Measurements from ENCODE around the gene DBX1. TPM values are rescaled to one million over a fixed set of nuclear protein-coding genes. Genes with fewer than 3 reads are reported as not detected.

The DBX1 gene
- total RNA-seq, 4 donors from 2014 or later = not detected

DNA sequence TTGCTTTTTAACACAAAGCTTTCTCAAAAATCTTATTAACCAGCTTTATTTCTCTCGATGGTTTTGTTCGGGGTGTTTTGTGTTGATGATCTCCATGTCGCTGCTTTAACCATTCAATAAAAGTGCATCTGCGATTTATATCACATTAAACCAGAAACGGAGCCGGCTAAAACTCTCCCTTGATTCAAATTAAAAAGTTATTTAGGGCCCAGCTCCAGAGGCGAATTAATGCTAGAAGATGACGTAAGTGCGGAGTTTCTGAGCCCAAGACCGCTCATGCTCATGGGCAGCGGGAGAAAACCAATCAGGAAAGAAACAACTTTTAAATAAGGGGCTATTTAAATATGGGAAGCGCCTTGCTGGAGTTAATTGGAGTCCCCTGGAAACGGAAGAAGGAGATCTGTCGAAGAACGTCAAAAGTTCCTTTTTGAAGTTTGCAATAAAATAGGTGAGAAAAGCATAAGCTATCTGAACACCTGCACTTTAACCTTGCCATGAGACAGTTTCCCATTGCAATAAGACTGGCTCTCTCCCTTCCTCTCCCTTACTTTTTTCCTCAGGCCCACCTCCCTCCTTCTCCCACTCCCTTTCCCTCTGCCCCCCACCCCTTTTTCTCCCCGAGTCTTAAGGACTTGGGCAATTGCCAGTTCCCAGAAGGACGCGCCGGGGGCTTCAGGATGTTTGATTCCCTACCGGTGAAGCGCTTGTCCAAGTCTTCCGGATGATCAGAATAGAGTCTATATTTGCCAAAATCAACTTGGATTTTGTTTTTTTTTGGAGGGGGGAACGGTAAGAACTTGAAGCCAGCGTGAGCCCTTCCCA, 1.9 kb upstream of the DBX1 start:
- Histone ChIP-seq H3K4me3 (no peak overlapping the region), H3K36me3 (no peaks in the 10 kb centered on the region), H3K4me1 (peaks cover 0 to 37% (median 12%) of the 10 kb centered on the region in 3 donors), H3K9me3 (peaks cover 0 to 8% (median 0%) of the 10 kb centered on the region in 3 donors), H3K27me3 (peaks cover 100% of the 10 kb centered on the region), H3K27ac (no peak overlapping the region)
- TF ChIP-seq, protein P1, sequence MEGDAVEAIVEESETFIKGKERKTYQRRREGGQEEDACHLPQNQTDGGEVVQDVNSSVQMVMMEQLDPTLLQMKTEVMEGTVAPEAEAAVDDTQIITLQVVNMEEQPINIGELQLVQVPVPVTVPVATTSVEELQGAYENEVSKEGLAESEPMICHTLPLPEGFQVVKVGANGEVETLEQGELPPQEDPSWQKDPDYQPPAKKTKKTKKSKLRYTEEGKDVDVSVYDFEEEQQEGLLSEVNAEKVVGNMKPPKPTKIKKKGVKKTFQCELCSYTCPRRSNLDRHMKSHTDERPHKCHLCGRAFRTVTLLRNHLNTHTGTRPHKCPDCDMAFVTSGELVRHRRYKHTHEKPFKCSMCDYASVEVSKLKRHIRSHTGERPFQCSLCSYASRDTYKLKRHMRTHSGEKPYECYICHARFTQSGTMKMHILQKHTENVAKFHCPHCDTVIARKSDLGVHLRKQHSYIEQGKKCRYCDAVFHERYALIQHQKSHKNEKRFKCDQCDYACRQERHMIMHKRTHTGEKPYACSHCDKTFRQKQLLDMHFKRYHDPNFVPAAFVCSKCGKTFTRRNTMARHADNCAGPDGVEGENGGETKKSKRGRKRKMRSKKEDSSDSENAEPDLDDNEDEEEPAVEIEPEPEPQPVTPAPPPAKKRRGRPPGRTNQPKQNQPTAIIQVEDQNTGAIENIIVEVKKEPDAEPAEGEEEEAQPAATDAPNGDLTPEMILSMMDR (IDR thresholded peaks at IDR 0.05) = no peak
- TF ChIP-seq EP300 (IDR thresholded peaks at IDR 0.05) (no peak), POLR2AphosphoS5 (IDR thresholded peaks at IDR 0.05) (no peak), POLR2A (IDR thresholded peaks at IDR 0.05) (no peak)
- ATAC-seq = no peak
- WGBS, 2 donors (ENCODE audit: low coverage in 1 of 2) = 3 to 10% methylated on average over 22 to 23 of the region's 24 CpGs

DNA sequence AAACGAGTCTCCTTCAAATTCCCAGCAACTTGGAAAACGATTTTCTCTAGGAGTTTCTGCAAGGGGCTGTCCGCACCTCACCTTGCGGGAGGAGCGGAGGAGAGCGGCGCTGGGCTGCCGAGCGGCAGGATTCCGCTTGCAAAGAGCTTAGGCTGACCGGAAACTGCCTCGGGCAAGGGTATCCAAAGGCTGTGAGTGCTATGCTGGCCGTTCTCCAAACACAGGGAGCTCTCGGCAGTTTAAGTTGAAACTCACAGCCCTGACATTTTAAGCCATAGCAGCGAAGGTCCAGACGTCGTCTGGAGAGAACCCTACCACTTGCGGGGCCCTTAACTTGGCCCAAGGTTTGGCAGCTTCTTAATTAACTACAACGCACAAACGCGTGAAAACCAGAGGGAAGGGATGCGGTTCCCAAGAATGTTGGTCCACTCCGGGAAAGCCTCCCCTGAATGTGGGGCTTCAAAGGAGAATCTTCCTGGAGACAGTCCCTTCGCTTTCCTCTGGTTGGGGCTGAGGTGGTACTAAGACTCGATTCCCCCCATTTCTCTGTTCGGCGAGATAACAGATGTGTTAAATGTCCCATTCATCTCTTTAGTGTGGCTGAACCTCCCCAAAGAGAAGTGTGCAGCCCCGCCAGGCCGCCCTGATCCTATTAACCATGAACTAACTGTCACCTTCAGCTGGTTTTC, 1.1 kb upstream of the DBX1 start:
- Histone ChIP-seq H3K4me1 (peaks cover 0 to 44% (median 15%) of the 10 kb centered on the region in 3 donors), H3K9me3 (peaks cover 0 to 8% (median 0%) of the 10 kb centered on the region in 3 donors), H3K27ac (no peak overlapping the region), H3K36me3 (no peaks in the 10 kb centered on the region), H3K4me3 (no peak overlapping the region), H3K27me3 (peaks cover 100% of the 10 kb centered on the region)
- no peak for TF ChIP-seq POLR2A (IDR thresholded peaks at IDR 0.05)
- TF ChIP-seq, protein P1 (IDR thresholded peaks at IDR 0.05) = no peak
- TF ChIP-seq POLR2AphosphoS5 (IDR thresholded peaks at IDR 0.05) = no peak
- no peak for TF ChIP-seq EP300 (IDR thresholded peaks at IDR 0.05)
- ATAC-seq = no peak
- 2 to 4% methylated on average over 11 to 14 of the region's 29 CpGs for WGBS, 2 donors (ENCODE audit: low coverage in 1 of 2)

DNA sequence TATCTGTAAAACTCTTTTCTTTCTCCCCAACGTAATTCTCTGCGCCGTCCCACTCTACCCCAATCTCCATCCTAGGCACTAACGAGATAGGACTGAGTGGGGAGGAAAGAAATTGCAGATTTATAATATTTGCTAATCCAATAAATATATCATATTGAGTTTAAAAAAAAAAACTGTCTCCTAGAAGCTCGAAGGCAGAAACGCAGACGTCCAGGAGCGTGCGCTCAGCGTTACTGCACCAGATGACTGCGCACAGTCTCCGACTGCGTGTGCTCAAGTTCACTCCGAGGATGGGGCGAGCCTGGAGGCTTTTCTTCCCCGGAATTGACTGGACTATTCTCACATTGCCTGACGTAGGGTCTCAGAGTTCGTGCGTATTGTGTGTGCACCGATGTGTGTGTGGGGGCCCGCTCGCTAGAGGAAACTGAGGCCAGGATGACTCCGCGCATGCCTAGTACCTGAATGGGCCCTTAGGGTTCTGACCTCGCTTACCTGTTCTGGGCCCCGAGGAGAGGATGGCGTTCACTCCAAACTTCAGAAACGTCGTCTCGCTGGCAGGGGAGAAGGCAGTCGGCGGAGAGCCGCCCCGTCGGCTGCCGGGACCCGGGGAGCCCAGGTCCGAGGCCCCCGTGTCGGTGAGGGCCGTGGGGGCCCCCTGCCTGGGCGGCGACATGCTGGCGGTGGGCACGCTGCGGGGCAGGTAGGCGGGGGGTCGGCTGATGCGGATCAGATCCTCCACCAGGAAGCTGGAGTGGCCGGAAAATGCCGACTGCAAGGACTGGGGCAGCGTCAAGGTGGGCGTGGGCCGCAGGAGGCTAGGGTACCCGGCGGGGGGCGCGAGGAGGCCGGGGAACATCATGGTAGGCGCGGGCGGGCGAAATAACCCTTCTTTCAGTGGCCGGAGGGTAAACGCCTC, 551 bp downstream of the DBX1 start:
- peaks cover 100% of the 10 kb centered on the region for H3K27me3 ChIP-seq
- 4 to 7% methylated on average over 19 to 25 of the region's 65 CpGs for WGBS, 2 donors (ENCODE audit: low coverage in 1 of 2)

DNA sequence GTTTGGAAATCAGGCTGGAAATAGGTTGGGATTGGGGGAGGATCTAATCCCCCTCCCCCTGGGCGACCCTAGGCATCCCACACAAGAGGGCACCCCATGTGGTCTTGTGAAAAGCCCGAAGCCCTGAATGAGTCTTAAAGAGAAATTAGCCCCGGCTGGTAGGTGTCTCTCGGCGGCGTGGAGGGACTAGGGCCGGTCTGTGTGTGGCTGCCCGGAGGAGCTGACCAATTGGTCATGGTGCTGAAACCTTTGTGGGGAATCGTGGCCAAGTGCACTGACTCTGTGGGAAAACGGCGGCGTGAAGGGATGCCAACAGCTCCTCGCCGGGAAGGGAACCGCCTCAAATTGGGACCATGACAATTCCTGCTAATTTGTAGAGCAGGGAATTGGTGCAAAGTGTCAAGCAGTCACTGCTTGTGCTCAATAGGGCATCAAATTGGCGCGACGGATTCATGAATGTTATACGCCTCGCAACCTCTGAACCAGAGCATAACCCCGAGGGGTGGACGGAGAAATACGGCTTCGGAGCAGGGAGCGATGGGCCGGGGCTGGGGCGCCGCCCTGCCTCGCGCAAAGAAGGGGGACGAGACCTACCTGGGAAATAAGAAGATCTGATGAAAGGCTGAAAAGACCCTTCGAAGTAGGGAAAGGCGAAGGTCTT, 1.5 kb downstream of the DBX1 start:
- H3K27me3 ChIP-seq = peaks cover 97% of the 10 kb centered on the region
- TF ChIP-seq, protein P1 (IDR thresholded peaks at IDR 0.05) = no peak
- H3K9me3 ChIP-seq = peaks cover 0 to 8% (median 0%) of the 10 kb centered on the region in 3 donors
- H3K4me3 ChIP-seq = no peak overlapping the region
- H3K27ac ChIP-seq = no peak overlapping the region
- WGBS, 2 donors (ENCODE audit: low coverage in 1 of 2) = 1 to 6% methylated on average over 11 to 16 of the region's 33 CpGs
- ATAC-seq = no peak
- H3K36me3 ChIP-seq = no peaks in the 10 kb centered on the region
- peaks cover 0 to 43% (median 14%) of the 10 kb centered on the region in 3 donors for H3K4me1 ChIP-seq

More for the DNA sequence above, 551 bp downstream of the DBX1 start:
- H3K36me3 ChIP-seq = no peaks in the 10 kb centered on the region
- H3K4me3 ChIP-seq = no peak overlapping the region
- H3K4me1 ChIP-seq = peaks cover 0 to 48% (median 15%) of the 10 kb centered on the region in 3 donors
- no peak overlapping the region for H3K27ac ChIP-seq
- TF ChIP-seq EP300 (IDR thresholded peaks at IDR 0.05) (no peak), POLR2A (IDR thresholded peaks at IDR 0.05) (no peak), POLR2AphosphoS5 (IDR thresholded peaks at IDR 0.05) (no peak)
- TF ChIP-seq, protein P1 (IDR thresholded peaks at IDR 0.05) = no peak
- peaks cover 0 to 8% (median 0%) of the 10 kb centered on the region in 3 donors for H3K9me3 ChIP-seq
- no peak for ATAC-seq
